Measurements from ENCODE around the gene PODXL2.
A peak's percentile ranks its signal among the peaks of the same experiment; 100 is the strongest.

The PODXL2 gene

GRCh38 chr3:127714866-127715265 is 85.9 kb downstream of the PODXL2 start:
- DNase-seq (ENCODE audit: low read depth), result peak; percentile 19
- TF ChIP-seq MYC (IDR thresholded peaks at IDR 0.05; ENCODE audit: low read depth, low read length) (no peak), MAX (IDR thresholded peaks at IDR 0.05; ENCODE audit: low read depth, low read length) (no peak), CTCF (IDR thresholded peaks at IDR 0.05; ENCODE audit: low read depth, low read length) (no peak), POLR2A (IDR thresholded peaks at IDR 0.05; ENCODE audit: extremely low read depth, insufficient read length) (no peak)
- H3K4me3 ChIP-seq (ENCODE audit: low read depth, low read length), result no peak overlapping the region

GRCh38 chr3:127715532-127715931 is 86.5 kb downstream of the PODXL2 start:
- no peak for TF ChIP-seq CTCF (IDR thresholded peaks at IDR 0.05; ENCODE audit: low read depth, low read length)
- TF ChIP-seq MAX (IDR thresholded peaks at IDR 0.05; ENCODE audit: low read depth, low read length), result no peak
- TF ChIP-seq MYC (IDR thresholded peaks at IDR 0.05; ENCODE audit: low read depth, low read length), result no peak
- TF ChIP-seq POLR2A (IDR thresholded peaks at IDR 0.05; ENCODE audit: extremely low read depth, insufficient read length), result no peak
- H3K4me3 ChIP-seq (ENCODE audit: low read depth, low read length), result no peak overlapping the region
- DNase-seq (ENCODE audit: low read depth), result no peak

GRCh38 chr3:127716384-127716783 is 87.4 kb downstream of the PODXL2 start:
- no peak for DNase-seq (ENCODE audit: low read depth)
- TF ChIP-seq MAX (IDR thresholded peaks at IDR 0.05; ENCODE audit: low read depth, low read length) (peak; percentile 8; the same call in 1 of the 2 replicates), MYC (IDR thresholded peaks at IDR 0.05; ENCODE audit: low read depth, low read length) (no peak)
- H3K4me3 ChIP-seq (ENCODE audit: low read depth, low read length), result no peak overlapping the region

- DNase-seq (ENCODE audit: low read depth), result no peak
- no peak overlapping the region for H3K4me3 ChIP-seq (ENCODE audit: low read depth, low read length)
- TF ChIP-seq CTCF (IDR thresholded peaks at IDR 0.05; ENCODE audit: low read depth, low read length) (no peak), MAX (IDR thresholded peaks at IDR 0.05; ENCODE audit: low read depth, low read length) (no peak), MYC (IDR thresholded peaks at IDR 0.05; ENCODE audit: low read depth, low read length) (no peak), POLR2A (IDR thresholded peaks at IDR 0.05; ENCODE audit: extremely low read depth, insufficient read length) (no peak)
These were observed 88.6 kb downstream of the PODXL2 start for GRCh38 chr3:127717357-127718244.

GRCh38 chr3:127718245-127718915 is 89.4 kb downstream of the PODXL2 start:
- DNase-seq (ENCODE audit: low read depth), result no peak
- TF ChIP-seq MYC (IDR thresholded peaks at IDR 0.05; ENCODE audit: low read depth, low read length) (no peak), CTCF (IDR thresholded peaks at IDR 0.05; ENCODE audit: low read depth, low read length) (no peak), POLR2A (IDR thresholded peaks at IDR 0.05; ENCODE audit: extremely low read depth, insufficient read length) (no peak), MAX (IDR thresholded peaks at IDR 0.05; ENCODE audit: low read depth, low read length) (no peak)
- H3K4me3 ChIP-seq (ENCODE audit: low read depth, low read length), result no peak overlapping the region

GRCh38 chr3:127718916-127719290 is 89.9 kb downstream of the PODXL2 start:
- H3K4me3 ChIP-seq (ENCODE audit: low read depth, low read length), result no peak overlapping the region
- DNase-seq (ENCODE audit: low read depth), result no peak
- no peak for TF ChIP-seq MYC (IDR thresholded peaks at IDR 0.05; ENCODE audit: low read depth, low read length)
- no peak for TF ChIP-seq CTCF (IDR thresholded peaks at IDR 0.05; ENCODE audit: low read depth, low read length)
- TF ChIP-seq POLR2A (IDR thresholded peaks at IDR 0.05; ENCODE audit: extremely low read depth, insufficient read length), result no peak
- no peak for TF ChIP-seq MAX (IDR thresholded peaks at IDR 0.05; ENCODE audit: low read depth, low read length)
